Measurements from ENCODE around the gene ZCCHC3. TPM values are rescaled to one million over a fixed set of nuclear protein-coding genes. Genes with fewer than 3 reads are reported as not detected.

The ZCCHC3 gene
- total and polyA plus RNA-seq, 4 donors: 7.7 to 13.7 (median 11.1) TPM

DNA sequence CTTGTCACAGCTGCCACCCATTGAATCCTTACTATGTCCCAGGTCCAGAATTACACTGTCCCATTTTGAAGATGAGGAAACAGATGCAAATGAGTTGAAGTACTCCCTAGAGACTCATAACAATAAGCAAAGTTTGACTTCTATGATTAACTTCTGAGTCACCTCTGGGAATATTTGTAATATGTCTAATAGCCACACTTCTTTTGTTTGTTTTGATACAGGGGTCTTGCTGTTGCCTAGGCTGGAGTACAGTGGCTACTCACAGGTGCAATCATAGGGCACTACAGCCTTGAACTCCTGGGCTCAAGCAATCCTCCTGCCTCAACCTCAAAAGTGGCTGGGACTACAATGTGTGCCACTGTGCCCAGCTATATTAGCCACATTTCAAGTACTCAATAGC, 16.6 kb downstream of the ZCCHC3 start:
- ATAC-seq (ENCODE audit: low FRiP score): no peak
- H3K27ac ChIP-seq (ENCODE audit: low read depth in 1 of 2, low read length in 2 of 2): no peak overlapping the region
- H3K4me1 ChIP-seq (ENCODE audit: control insufficient read depth in 1 of 2, insufficient read depth in 2 of 2, low read length in 2 of 2): no peaks in the 10 kb centered on the region
- no peaks in the 10 kb centered on the region for H3K27me3 ChIP-seq (ENCODE audit: control insufficient read depth in 1 of 2, insufficient read depth in 2 of 2, low read length in 1 of 2)
- H3K9me3 ChIP-seq (ENCODE audit: control insufficient read depth, low read length): no peaks in the 10 kb centered on the region
- intact Hi-C loops (cut with DNase I): no loop called here
- DNase-seq: no peak
- no peak overlapping the region for H3K4me3 ChIP-seq (ENCODE audit: low read length in 2 of 2)
- H3K36me3 ChIP-seq (ENCODE audit: control insufficient read depth in 1 of 2, insufficient read depth in 2 of 2, low read length in 1 of 2): no peaks in the 10 kb centered on the region

- DNase-seq (peak in 1 of 2 donors; percentile 24), ATAC-seq (ENCODE audit: low FRiP score) (no peak)
- Histone ChIP-seq H3K27me3 (ENCODE audit: control insufficient read depth in 1 of 2, insufficient read depth in 2 of 2, low read length in 1 of 2) (no peaks in the 10 kb centered on the region), H3K27ac (ENCODE audit: low read depth in 1 of 2, low read length in 2 of 2) (no peak overlapping the region), H3K4me3 (ENCODE audit: low read length in 2 of 2) (no peak overlapping the region), H3K36me3 (ENCODE audit: control insufficient read depth in 1 of 2, insufficient read depth in 2 of 2, low read length in 1 of 2) (no peaks in the 10 kb centered on the region), H3K9me3 (ENCODE audit: control insufficient read depth, low read length) (no peaks in the 10 kb centered on the region), H3K4me1 (ENCODE audit: control insufficient read depth in 1 of 2, insufficient read depth in 2 of 2, low read length in 2 of 2) (no peaks in the 10 kb centered on the region)
- intact Hi-C loops (cut with DNase I): no loop called here
- WGBS, 2 donors: 93% methylated on average over 2 of the region's 2 CpGs
These were observed 19.1 kb downstream of the ZCCHC3 start for GRCh38 chr20:316316-317068.

DNA sequence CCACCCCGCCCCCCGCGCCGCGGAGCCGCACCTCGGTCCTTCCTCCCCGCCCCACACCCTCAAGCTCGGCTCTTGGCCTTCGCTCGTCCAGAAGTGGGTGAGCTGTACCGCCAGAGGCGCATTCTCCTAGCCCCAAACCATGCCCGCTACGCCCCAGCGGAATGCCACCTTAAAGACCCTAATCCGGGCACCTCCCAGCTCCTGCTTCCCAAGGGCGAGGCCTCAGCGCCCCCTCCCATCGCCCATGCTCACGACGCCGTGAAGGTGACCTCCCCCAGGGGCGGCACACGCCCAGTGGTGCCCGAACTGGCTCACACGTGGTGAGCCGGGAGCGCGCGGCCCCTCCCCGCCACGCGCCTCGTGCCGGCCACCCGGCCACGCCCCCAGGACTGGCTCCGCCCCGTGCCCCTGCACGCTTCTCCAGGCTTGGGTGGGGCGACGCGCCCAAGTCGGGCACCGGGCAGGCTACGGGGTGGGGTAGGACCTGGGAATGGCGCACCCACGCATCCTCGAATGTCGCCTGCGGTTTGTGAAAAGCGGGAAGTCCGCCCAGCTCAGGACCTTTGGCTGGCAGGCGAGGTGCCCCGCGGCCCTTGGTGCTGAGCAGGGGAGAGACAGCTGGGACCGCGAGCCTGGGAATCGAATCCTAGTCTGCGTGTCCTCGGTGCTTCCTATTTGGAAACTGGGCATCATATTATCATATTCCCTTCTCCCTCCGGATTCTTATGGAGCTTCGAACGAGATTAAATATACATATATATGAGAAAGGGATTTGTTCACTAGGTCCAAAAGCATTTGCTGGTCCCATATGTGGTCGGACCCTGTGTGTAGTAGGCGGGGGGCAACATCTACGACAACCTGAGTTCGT, 27.0 kb downstream of the ZCCHC3 start:
- no peaks in the 10 kb centered on the region for H3K9me3 ChIP-seq (ENCODE audit: control insufficient read depth, low read length)
- DNase-seq (peak; percentile 94 to 98), ATAC-seq (ENCODE audit: low FRiP score) (peak; percentile 92)
- H3K27ac ChIP-seq (ENCODE audit: low read depth in 1 of 2, low read length in 2 of 2): peak overlapping the region; percentile 19 to 88
- intact Hi-C loops (cut with DNase I): loop anchor here in 1 of 2 donors (2.0 kb wide), 1 partner anchor 22 kb away; the partner anchor contains the start of gene NRSN2
- H3K4me1 ChIP-seq (ENCODE audit: control insufficient read depth in 1 of 2, insufficient read depth in 2 of 2, low read length in 2 of 2): no peaks in the 10 kb centered on the region
- H3K27me3 ChIP-seq (ENCODE audit: control insufficient read depth in 1 of 2, insufficient read depth in 2 of 2, low read length in 1 of 2): no peaks in the 10 kb centered on the region
- H3K36me3 ChIP-seq (ENCODE audit: control insufficient read depth in 1 of 2, insufficient read depth in 2 of 2, low read length in 1 of 2): no peaks in the 10 kb centered on the region
- peak overlapping the region; percentile 49 to 88 for H3K4me3 ChIP-seq (ENCODE audit: low read length in 2 of 2)
- WGBS, 2 donors: 0 to 1% methylated on average over 63 to 69 of the region's 69 CpGs

DNA sequence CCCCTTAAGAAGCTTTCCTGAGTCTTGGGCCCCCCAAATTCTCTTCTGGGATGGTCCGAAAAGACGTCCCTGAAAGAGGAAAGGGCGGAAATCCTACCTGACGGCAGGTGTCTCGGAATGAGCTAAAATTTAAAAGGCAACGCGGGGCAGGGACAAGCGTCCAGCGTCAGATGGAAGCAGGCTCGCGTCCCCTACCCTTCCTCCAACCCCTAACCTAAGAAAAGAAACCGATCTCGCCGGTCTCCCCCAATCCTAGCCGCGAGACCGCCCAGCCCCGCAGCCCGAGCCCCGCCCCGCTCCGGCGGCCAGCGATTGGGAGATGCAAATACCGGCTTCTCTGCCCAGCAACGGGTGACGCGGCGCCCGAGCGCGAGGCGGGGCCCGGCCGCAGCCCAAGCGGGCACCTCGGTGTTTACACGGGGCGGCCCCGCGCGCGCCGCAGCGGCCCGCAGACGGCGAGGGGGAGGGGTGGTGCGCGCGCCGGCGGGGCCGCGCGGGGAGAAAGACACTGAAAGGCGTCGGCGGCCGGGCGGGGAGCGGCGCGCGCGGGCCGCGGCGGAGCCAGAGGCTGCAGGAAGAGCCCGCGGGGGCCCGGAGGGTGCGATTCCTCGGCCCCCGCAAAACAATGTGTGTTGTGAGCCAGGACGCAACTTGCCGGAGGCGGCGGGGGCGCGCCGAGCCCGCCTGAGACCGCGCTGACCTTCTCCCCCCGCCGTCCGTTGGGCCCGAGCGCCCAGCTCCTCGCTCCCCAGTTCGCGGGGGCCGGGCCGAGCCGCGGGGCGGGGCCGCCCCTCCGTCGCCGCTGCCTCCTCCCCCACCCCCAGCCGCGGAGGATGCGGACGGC, 27.9 kb downstream of the ZCCHC3 start, which contains the start of gene SOX12:
Gene SOX12 (plus strand): TSS at position 508 of the 844 bp plus-strand sequence. CDS start 373 bp downstream, outside the sequence.
- Histone ChIP-seq H3K27me3 (ENCODE audit: control insufficient read depth in 1 of 2, insufficient read depth in 2 of 2, low read length in 1 of 2) (no peaks in the 10 kb centered on the region), H3K9me3 (ENCODE audit: control insufficient read depth, low read length) (no peaks in the 10 kb centered on the region), H3K4me3 (ENCODE audit: low read length in 2 of 2) (peak within 1 kb of the TSS; percentile 49 to 88), H3K27ac (ENCODE audit: low read depth in 1 of 2, low read length in 2 of 2) (peak within 1 kb of the TSS; percentile 61 to 88), H3K36me3 (ENCODE audit: control insufficient read depth in 1 of 2, insufficient read depth in 2 of 2, low read length in 1 of 2) (no peaks in the 10 kb centered on the region), H3K4me1 (ENCODE audit: control insufficient read depth in 1 of 2, insufficient read depth in 2 of 2, low read length in 2 of 2) (no peaks in the 10 kb centered on the region)
- peak; percentile 98 to 100 for DNase-seq
- intact Hi-C loops (cut with DNase I): loop anchor here in 1 of 2 donors (2.0 kb wide), 1 partner anchor 22 kb away; the partner anchor contains the start of gene NRSN2
- ATAC-seq (ENCODE audit: low FRiP score): peak; percentile 93
- WGBS, 2 donors: 0% methylated on average over 71 to 106 of the region's 106 CpGs

DNA sequence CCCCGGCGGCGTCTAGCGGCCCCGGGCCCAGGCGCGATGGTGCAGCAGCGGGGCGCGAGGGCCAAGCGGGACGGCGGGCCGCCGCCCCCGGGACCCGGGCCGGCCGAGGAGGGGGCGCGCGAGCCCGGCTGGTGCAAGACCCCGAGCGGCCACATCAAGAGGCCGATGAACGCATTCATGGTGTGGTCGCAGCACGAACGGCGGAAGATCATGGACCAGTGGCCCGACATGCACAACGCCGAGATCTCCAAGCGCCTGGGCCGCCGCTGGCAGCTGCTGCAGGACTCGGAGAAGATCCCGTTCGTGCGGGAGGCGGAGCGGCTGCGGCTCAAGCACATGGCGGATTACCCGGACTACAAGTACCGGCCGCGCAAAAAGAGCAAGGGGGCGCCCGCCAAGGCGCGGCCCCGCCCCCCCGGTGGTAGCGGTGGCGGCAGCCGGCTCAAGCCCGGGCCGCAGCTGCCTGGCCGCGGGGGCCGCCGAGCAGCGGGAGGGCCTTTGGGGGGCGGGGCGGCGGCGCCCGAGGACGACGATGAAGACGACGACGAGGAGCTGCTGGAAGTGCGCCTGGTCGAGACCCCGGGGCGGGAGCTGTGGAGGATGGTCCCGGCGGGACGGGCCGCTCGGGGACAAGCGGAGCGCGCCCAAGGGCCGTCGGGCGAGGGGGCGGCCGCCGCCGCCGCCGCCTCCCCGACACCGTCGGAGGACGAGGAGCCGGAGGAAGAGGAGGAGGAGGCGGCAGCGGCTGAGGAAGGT, 28.7 kb downstream of the ZCCHC3 start:
- ATAC-seq (ENCODE audit: low FRiP score) (no peak), DNase-seq (peak; percentile 79 to 92)
- WGBS, 2 donors: 0 to 1% methylated on average over 81 to 103 of the region's 103 CpGs
- peak overlapping the region; percentile 49 to 61 for H3K27ac ChIP-seq (ENCODE audit: low read depth in 1 of 2, low read length in 2 of 2)
- no peaks in the 10 kb centered on the region for H3K4me1 ChIP-seq (ENCODE audit: control insufficient read depth in 1 of 2, insufficient read depth in 2 of 2, low read length in 2 of 2)
- no peaks in the 10 kb centered on the region for H3K27me3 ChIP-seq (ENCODE audit: control insufficient read depth in 1 of 2, insufficient read depth in 2 of 2, low read length in 1 of 2)
- H3K36me3 ChIP-seq (ENCODE audit: control insufficient read depth in 1 of 2, insufficient read depth in 2 of 2, low read length in 1 of 2): no peaks in the 10 kb centered on the region
- H3K9me3 ChIP-seq (ENCODE audit: control insufficient read depth, low read length): no peaks in the 10 kb centered on the region
- H3K4me3 ChIP-seq (ENCODE audit: low read length in 2 of 2): peak overlapping the region; percentile 49 to 52
- intact Hi-C loops (cut with DNase I): loop anchor here in 1 of 2 donors (2.0 kb wide), 1 partner anchor 21 kb away; the partner anchor contains the start of gene NRSN2

GRCh38 chr20:326645-327185, 29.3 kb downstream of the ZCCHC3 start:
- Histone ChIP-seq H3K4me3 (ENCODE audit: low read length in 2 of 2) (peak overlapping the region; percentile 49 to 52), H3K9me3 (ENCODE audit: control insufficient read depth, low read length) (no peaks in the 10 kb centered on the region), H3K36me3 (ENCODE audit: control insufficient read depth in 1 of 2, insufficient read depth in 2 of 2, low read length in 1 of 2) (no peaks in the 10 kb centered on the region), H3K27ac (ENCODE audit: low read depth in 1 of 2, low read length in 2 of 2) (peak overlapping the region in 1 of 2 donors; percentile 33), H3K4me1 (ENCODE audit: control insufficient read depth in 1 of 2, insufficient read depth in 2 of 2, low read length in 2 of 2) (no peaks in the 10 kb centered on the region), H3K27me3 (ENCODE audit: control insufficient read depth in 1 of 2, insufficient read depth in 2 of 2, low read length in 1 of 2) (no peaks in the 10 kb centered on the region)
- DNase-seq (peak; percentile 66 to 82), ATAC-seq (ENCODE audit: low FRiP score) (no peak)
- intact Hi-C loops (cut with DNase I): no loop called here
- 0 to 2% methylated on average over 27 to 38 of the region's 38 CpGs for WGBS, 2 donors

DNA sequence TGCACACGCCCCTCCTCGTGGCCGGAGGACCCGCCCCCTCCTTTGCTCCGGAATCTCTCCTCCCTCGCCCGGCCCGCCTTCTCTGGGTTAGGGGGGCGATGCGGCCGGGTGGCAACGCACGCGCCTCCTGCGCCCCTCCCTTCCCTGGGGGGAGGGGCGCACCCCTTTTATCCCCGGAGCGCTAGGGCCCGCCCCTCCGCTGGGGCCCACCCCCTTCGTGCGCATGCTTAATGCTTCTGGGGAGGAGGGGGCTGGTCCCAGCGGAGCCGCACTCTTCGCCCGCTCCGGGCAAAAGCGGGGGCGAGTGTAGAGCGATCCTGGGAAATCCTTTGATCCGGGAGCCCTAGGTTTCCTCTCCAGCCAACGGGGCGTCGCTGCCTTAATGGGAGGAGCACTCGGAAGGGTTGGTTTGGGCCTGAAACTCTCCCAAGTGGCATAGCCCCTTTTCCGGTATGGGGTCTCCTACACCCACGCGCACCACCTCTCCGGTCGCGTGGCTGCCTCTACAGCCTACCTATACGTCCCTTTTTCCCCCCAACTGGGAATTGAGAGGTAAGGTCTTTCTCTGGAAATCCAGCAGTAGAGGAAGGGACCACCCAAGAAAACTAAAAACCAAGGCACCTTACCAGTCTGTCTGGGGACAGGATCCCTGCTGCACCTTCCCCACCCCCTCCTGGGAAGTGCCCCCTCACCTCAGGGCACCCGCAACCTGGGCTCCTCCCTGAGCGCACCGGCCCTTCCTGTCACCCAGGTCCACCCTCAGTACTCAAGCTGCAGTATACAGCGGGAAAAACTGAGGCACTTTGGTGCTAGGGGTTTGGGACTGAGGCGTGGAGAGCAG, 30.0 kb downstream of the ZCCHC3 start:
- 5 to 7% methylated on average over 36 to 47 of the region's 47 CpGs for WGBS, 2 donors
- Histone ChIP-seq H3K9me3 (ENCODE audit: control insufficient read depth, low read length) (no peaks in the 10 kb centered on the region), H3K4me1 (ENCODE audit: control insufficient read depth in 1 of 2, insufficient read depth in 2 of 2, low read length in 2 of 2) (no peaks in the 10 kb centered on the region), H3K27me3 (ENCODE audit: control insufficient read depth in 1 of 2, insufficient read depth in 2 of 2, low read length in 1 of 2) (no peaks in the 10 kb centered on the region), H3K27ac (ENCODE audit: low read depth in 1 of 2, low read length in 2 of 2) (peak overlapping the region in 1 of 2 donors; percentile 39), H3K4me3 (ENCODE audit: low read length in 2 of 2) (peak overlapping the region; percentile 49 to 52), H3K36me3 (ENCODE audit: control insufficient read depth in 1 of 2, insufficient read depth in 2 of 2, low read length in 1 of 2) (no peaks in the 10 kb centered on the region)
- DNase-seq (peak; percentile 89 to 92), ATAC-seq (ENCODE audit: low FRiP score) (peak; percentile 77)
- intact Hi-C loops (cut with DNase I): no loop called here

All from aorta (tissue), 5 donors.